Bronchial epithelial cell (primary cell): Measurements from ENCODE around the gene NUDT14. TPM values are rescaled to one million over a fixed set of nuclear protein-coding genes. Genes with fewer than 3 reads are reported as not detected.

Experiments used
- DNase-seq: peaks from one replicate; pipeline ENCODE4 v3.0.0-alpha.2; 2010; ENCODE audit warnings: low read depth
- FAIRE-seq: peaks from 2 replicates; lab custom pipeline; 2011; peaks lifted over from hg19 to GRCh38; lab: Jason Lieb, UNC
- H3K27me3 ChIP-seq: 2 replicates; pipeline ENCODE4 v1.5.1; 2011; ENCODE audit warnings: low read length; ENCODE audit not compliant: control insufficient read depth, insufficient read depth
- H3K36me3 ChIP-seq: 2 replicates; pipeline ENCODE4 v1.5.1; 2011; ENCODE audit warnings: low read length; ENCODE audit not compliant: control insufficient read depth, insufficient read depth
- H3K4me3 ChIP-seq: 2 replicates; pipeline ENCODE4 v1.5.1; 2011; ENCODE audit warnings: mild to moderate bottlenecking, low read depth, low read length, control low read depth
- CTCF ChIP-seq: IDR thresholded peaks from 2 replicates; pipeline ENCODE4 v1.5.1; 2011; ENCODE audit warnings: mild to moderate bottlenecking, moderate library complexity, low read length, control low read depth, inconsistent platforms; ENCODE audit not compliant: insufficient read depth, severe bottlenecking
- total RNA-seq: library from RNA; depleted of rRNA; stranded (reverse); fragments of >200 nt; gene quantifications from 2 replicates; pipeline ENCODE4 v1.2.1, GENCODE V29; 2014

NUDT14 gene
- total RNA-seq, 1 donor from 2014 or later, result 31.9 TPM

GRCh38 chr14:105150026-105150367, 31.1 kb downstream of the NUDT14 start:
- H3K36me3 ChIP-seq, result peaks cover 47% of the 10 kb centered on the region
- H3K4me3 ChIP-seq, result no peak overlapping the region
- DNase-seq (no peak), FAIRE-seq (no peak)
- H3K27me3 ChIP-seq, result no peaks in the 10 kb centered on the region
- no peak for TF ChIP-seq CTCF

- H3K4me3 ChIP-seq, result no peak overlapping the region
- no peak for TF ChIP-seq CTCF
- no peak for DNase-seq
- no peak for FAIRE-seq
- no peaks in the 10 kb centered on the region for H3K27me3 ChIP-seq
- H3K36me3 ChIP-seq, result peaks cover 49% of the 10 kb centered on the region
Measured at GRCh38 chr14:105149146-105149781, 31.8 kb downstream of the NUDT14 start.

- no peak for FAIRE-seq
- no peak for DNase-seq
- peaks cover 55% of the 10 kb centered on the region for H3K36me3 ChIP-seq
- no peaks in the 10 kb centered on the region for H3K27me3 ChIP-seq
- TF ChIP-seq CTCF, result no peak
- no peak overlapping the region for H3K4me3 ChIP-seq
Measured at GRCh38 chr14:105148604-105149145, 32.4 kb downstream of the NUDT14 start.

GRCh38 chr14:105147671-105148603, 33.2 kb downstream of the NUDT14 start:
- DNase-seq (no peak), FAIRE-seq (no peak)
- TF ChIP-seq CTCF, result no peak
- Histone ChIP-seq H3K36me3 (peaks cover 53% of the 10 kb centered on the region), H3K4me3 (no peak overlapping the region), H3K27me3 (no peaks in the 10 kb centered on the region)

GRCh38 chr14:105146976-105147635, 34.0 kb downstream of the NUDT14 start:
- FAIRE-seq (no peak), DNase-seq (no peak)
- TF ChIP-seq CTCF, result no peak
- H3K27me3 ChIP-seq, result no peaks in the 10 kb centered on the region
- peaks cover 50% of the 10 kb centered on the region for H3K36me3 ChIP-seq
- no peak overlapping the region for H3K4me3 ChIP-seq
